ENCODE data around the gene ELAC2. TPM values are rescaled to one million over a fixed set of nuclear protein-coding genes. Genes with fewer than 3 reads are reported as not detected.

ELAC2 gene, protein sequence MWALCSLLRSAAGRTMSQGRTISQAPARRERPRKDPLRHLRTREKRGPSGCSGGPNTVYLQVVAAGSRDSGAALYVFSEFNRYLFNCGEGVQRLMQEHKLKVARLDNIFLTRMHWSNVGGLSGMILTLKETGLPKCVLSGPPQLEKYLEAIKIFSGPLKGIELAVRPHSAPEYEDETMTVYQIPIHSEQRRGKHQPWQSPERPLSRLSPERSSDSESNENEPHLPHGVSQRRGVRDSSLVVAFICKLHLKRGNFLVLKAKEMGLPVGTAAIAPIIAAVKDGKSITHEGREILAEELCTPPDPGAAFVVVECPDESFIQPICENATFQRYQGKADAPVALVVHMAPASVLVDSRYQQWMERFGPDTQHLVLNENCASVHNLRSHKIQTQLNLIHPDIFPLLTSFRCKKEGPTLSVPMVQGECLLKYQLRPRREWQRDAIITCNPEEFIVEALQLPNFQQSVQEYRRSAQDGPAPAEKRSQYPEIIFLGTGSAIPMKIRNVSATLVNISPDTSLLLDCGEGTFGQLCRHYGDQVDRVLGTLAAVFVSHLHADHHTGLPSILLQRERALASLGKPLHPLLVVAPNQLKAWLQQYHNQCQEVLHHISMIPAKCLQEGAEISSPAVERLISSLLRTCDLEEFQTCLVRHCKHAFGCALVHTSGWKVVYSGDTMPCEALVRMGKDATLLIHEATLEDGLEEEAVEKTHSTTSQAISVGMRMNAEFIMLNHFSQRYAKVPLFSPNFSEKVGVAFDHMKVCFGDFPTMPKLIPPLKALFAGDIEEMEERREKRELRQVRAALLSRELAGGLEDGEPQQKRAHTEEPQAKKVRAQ
- total RNA-seq (2021; fragmentation: NEBNext Ultra II Directional; extraction: Animal tissue kit (Norgen Biotek cat#: 25700)), result 91.6 and 94.9 TPM in 2 replicates
- 126 and 127 TPM in 2 replicates for polyA plus RNA-seq (2011; rRNA removed)
- polyA plus RNA-seq (2011; cell fraction: cytosol; rRNA removed), result 117 TPM
- 407 TPM for polyA plus RNA-seq (2011; cell fraction: nucleus; rRNA removed)
- polyA plus RNA-seq (2012, experiment 1 of 2), result 76.2 to 98.4 TPM (median 90.2 TPM) in 4 replicates
- polyA plus RNA-seq (2012, experiment 2 of 2), result 66.2 TPM
- 92.9 TPM for polyA plus RNA-seq (2013, experiment 1 of 2)
- polyA plus RNA-seq (2013, experiment 2 of 2), result 78.1 TPM
- polyA minus RNA-seq (2011; rRNA and poly(A)+ RNA removed), result 244 and 256 TPM in 2 replicates
- 73.7 TPM for polyA minus RNA-seq (2011; cell fraction: cytosol; rRNA and poly(A)+ RNA removed)
- polyA minus RNA-seq (2011; cell fraction: nucleus; rRNA and poly(A)+ RNA removed), result 135 TPM
- long read RNA-seq, experiment 1, partial matches to known transcripts, result 15 of 45 reads
- long read RNA-seq, experiment 1, other reads (novel, unspliced or antisense), result 27 of 45 reads
- long read RNA-seq, experiment 2, partial matches to known transcripts, result 4 of 5 reads
- long read RNA-seq, experiment 2, other reads (novel, unspliced or antisense), result 1 of 5 reads

DNA sequence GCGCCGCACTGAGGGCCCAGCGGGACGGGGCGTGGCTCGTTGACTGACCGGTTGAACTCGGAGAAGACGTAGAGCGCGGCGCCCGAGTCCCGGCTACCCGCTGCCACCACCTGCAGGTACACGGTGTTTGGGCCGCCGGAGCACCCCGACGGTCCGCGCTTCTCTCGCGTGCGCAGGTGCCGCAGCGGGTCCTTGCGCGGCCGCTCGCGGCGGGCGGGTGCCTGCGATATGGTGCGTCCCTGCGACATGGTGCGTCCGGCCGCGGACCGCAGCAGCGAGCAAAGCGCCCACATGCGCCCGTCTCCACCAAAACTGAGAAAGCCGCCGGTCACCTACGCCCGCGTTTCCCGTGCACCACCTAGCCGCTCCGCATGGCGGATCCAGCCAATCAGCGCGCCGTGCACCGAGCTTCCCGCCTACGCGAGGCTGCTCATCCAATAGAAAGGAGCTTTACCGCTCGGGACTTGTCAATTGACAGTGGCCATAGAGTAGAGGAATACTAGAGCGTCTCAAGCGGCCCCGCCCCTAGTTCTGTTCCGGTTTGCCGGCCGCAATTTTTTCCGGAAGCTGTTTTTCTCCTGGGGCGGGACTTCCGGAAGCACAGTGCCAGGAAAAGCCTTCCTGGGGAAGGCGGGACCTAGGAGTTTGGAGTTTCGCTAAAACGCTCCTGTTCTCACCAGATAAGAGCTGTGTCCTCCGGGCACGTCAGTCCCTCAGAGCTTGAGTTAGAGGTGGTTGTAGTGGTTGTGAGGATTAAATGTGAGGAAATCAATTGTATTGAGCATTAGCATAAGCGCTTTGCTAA is at the start of gene ELAC2:
TSS of gene ELAC2 (minus strand) at position 373 of the 805 bp plus-strand sequence. CDS start at position 293, 80 bp downstream.
- H2BK20ac ChIP-seq (ENCODE audit: low read length), result no peak within 1 kb of the TSS
- CTCF ChIA-PET (ENCODE audit: partially characterized antibody), result interaction anchor here (1.0 to 5.0 kb wide), 4 partner anchors 13 to 44 kb away, joined by 3 to 45 read pairs (median 8); no protein-coding TSS in a partner anchor
- H2BK120ac ChIP-seq (replicated peaks; ENCODE audit: low read depth, low read length), result no peak within 1 kb of the TSS
- H2BK15ac ChIP-seq (ENCODE audit: low read length), result no peak within 1 kb of the TSS
- no peaks in the 10 kb centered on the region for H3K27me3 ChIP-seq (replicated peaks in 1 of 4; ENCODE audit: control insufficient read depth in 3 of 4, extremely low read depth in 1 of 4, insufficient read depth in 3 of 4, low read length in 3 of 4)
- peak within 1 kb of the TSS; percentile 68 for H4K91ac ChIP-seq (replicated peaks; ENCODE audit: insufficient read length, low read length)
- H2AK5ac ChIP-seq (ENCODE audit: low read depth, low read length), result no peak within 1 kb of the TSS
- peak within 1 kb of the TSS; percentile 93 for H2AFZ ChIP-seq (ENCODE audit: low read length)
- no peaks in the 10 kb centered on the region for H3K79me1 ChIP-seq (ENCODE audit: low read depth, low read length)
- FAIRE-seq, result peak; percentile 96
- DNase-seq (ENCODE audit: low read depth in 1 of 2, low spot score in 2 of 2), result peak; percentile 92 to 95
- H3K14ac ChIP-seq (ENCODE audit: insufficient read length), result no peak within 1 kb of the TSS
- H3K4me3 ChIP-seq (ENCODE audit: extremely low read depth in 1 of 4, insufficient read depth in 2 of 4, low read depth in 3 of 4, low read length in 4 of 4), result peak within 1 kb of the TSS; percentile 74 to 94 (median 88)
- peak within 1 kb of the TSS; percentile 4 for H4K5ac ChIP-seq (ENCODE audit: insufficient read length, low read depth, low read length)
- POLR2A ChIA-PET (ENCODE audit: partially characterized antibody), result interaction anchor here (0.6 to 2.4 kb wide), 11 partner anchors 9 to 270 kb away, joined by 3 to 7 read pairs (median 4); no protein-coding TSS in a partner anchor
- peak within 1 kb of the TSS; percentile 69 to 94 for H3K4me2 ChIP-seq (ENCODE audit: insufficient read depth in 1 of 2, low read depth in 2 of 2, low read length in 2 of 2)
- H3K27ac ChIP-seq (ENCODE audit: low read depth, low read length), result peak within 1 kb of the TSS; percentile 63; the same call in 1 of the 2 replicates
- H3K23ac ChIP-seq (ENCODE audit: insufficient read length), result no peak within 1 kb of the TSS
- peak within 1 kb of the TSS; percentile 76 for H2BK5ac ChIP-seq (ENCODE audit: low read depth, low read length)
- peak within 1 kb of the TSS; percentile 93 for H3K4ac ChIP-seq (replicated peaks; ENCODE audit: insufficient read length, low read depth, low read length)
- 1% methylated on average over 60 of the region's 79 CpGs; no CpG with 5 or more reads in 1 of the 2 experiments for WGBS, 2 experiments (ENCODE audit: extremely low coverage in 1 of 2, insufficient coverage in 1 of 2, insufficient read length in 1 of 2, insufficient replicate concordance in 2 of 2, low coverage in 1 of 2, low lambda C conversion rate in 2 of 2, missing lambda C conversion rate in 1 of 2)
- H2BK12ac ChIP-seq (ENCODE audit: low read depth, low read length), result no peak within 1 kb of the TSS
- peaks cover 2% of the 10 kb centered on the region in 2 experiments for H4K20me1 ChIP-seq (replicated peaks in 1 of 2; ENCODE audit: control insufficient read depth in 1 of 2, insufficient read depth in 2 of 2, low read length in 2 of 2)
- peak within 1 kb of the TSS; percentile 34 for H3K56ac ChIP-seq (replicated peaks; ENCODE audit: insufficient read length, low read depth, low read length)
- H3K4me1 ChIP-seq (replicated peaks in 1 of 4; ENCODE audit: control insufficient read depth in 3 of 4, insufficient read depth in 4 of 4, low read length in 3 of 4), result peaks cover 0 to 3% (median under 1%) of the 10 kb centered on the region in 4 experiments; a peak in 2 of 7 replicates
- no peaks in the 10 kb centered on the region for H3K9me3 ChIP-seq (ENCODE audit: insufficient read depth in 2 of 2, low read depth in 1 of 2, low read length in 1 of 2)
- peak within 1 kb of the TSS; percentile 92 for H4K8ac ChIP-seq (ENCODE audit: extremely low read depth, insufficient read depth, low read length)
- H3K18ac ChIP-seq (ENCODE audit: extremely low read depth, low read length), result no peak within 1 kb of the TSS
- peaks cover 0 to 16% of the 10 kb centered on the region in 2 experiments; a peak in 2 of 4 replicates for H3K79me2 ChIP-seq (ENCODE audit: control insufficient read depth in 1 of 2, insufficient read depth in 2 of 2, low read length in 2 of 2)
- peaks cover 19 to 36% (median 31%) of the 10 kb centered on the region in 4 experiments for H3K36me3 ChIP-seq (ENCODE audit: control insufficient read depth in 2 of 4, insufficient read depth in 4 of 4, low read length in 3 of 4)
- peaks cover 7% of the 10 kb centered on the region; the same call in 1 of the 2 replicates for H3K23me2 ChIP-seq (ENCODE audit: low read depth, low read length)
- H3K9ac ChIP-seq (replicated peaks in 1 of 4; ENCODE audit: extremely low read depth in 1 of 4, low read depth in 3 of 4, low read length in 3 of 4), result peak within 1 kb of the TSS; percentile 74 to 82 (median 79)
- no peak for TF ChIP-seq ZNF274 (IDR thresholded peaks at IDR 0.05; ENCODE audit: borderline replicate concordance, extremely low read depth, low read length)
- TF ChIP-seq, protein P1, sequence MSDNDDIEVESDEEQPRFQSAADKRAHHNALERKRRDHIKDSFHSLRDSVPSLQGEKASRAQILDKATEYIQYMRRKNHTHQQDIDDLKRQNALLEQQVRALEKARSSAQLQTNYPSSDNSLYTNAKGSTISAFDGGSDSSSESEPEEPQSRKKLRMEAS (IDR thresholded peaks at IDR 0.05), result peak; percentile 86
- TF ChIP-seq SIN3A (conservative IDR thresholded peaks at IDR 0.05 in 1 of 2, IDR thresholded peaks at IDR 0.05 in 1 of 2; ENCODE audit: low read depth in 1 of 2, low read length in 2 of 2), result peak; percentile 22 to 67; a peak in 2 of 4 replicates

Measured in H1 (cell line).